Stimulated activated effector memory CD8-positive, alpha-beta T cell treated with anti-CD3 and anti-CD28 coated beads, Interleukin-12 subunit alpha, Interleukin-12 subunit beta, amount 100 ng/mL, for 72 hours (primary cell): ENCODE data around the gene ANXA4.
"Not testable (repeated sequence)": the region's sequence is repeated elsewhere in the genome, so short reads cannot be mapped to it uniquely, and the experiment has no call there.

ENCODE experiments used
- ATAC-seq: fragments of 150-1000 bp; cut with Tn5 transposase; 2 replicates; pipeline ENCODE4 v1.10.0; 2021
- DNase-seq, 2 donors: peaks; one replicate each; pipeline ENCODE4 v3.0.0; 2021 to 2022; ENCODE audit warnings: low spot score in 2 of 2
- H3K27ac Mint-ChIP-seq: one replicate; pipeline ENCODE4 v1.8.0; 2022; ENCODE audit warnings: mild to moderate bottlenecking, mixed read lengths
- H3K36me3 Mint-ChIP-seq: one replicate; pipeline ENCODE4 v1.8.0; 2022; ENCODE audit warnings: mild to moderate bottlenecking, mixed read lengths
- H3K4me1 Mint-ChIP-seq: one replicate; pipeline ENCODE4 v1.8.0; 2022; ENCODE audit warnings: mixed read lengths
- H3K4me3 Mint-ChIP-seq: one replicate; pipeline ENCODE4 v1.8.0; 2022; ENCODE audit warnings: mild to moderate bottlenecking, mixed read lengths
- H3K9me3 Mint-ChIP-seq: one replicate; pipeline ENCODE4 v1.8.0; 2022; ENCODE audit warnings: mixed read lengths

Gene ANXA4

DNA sequence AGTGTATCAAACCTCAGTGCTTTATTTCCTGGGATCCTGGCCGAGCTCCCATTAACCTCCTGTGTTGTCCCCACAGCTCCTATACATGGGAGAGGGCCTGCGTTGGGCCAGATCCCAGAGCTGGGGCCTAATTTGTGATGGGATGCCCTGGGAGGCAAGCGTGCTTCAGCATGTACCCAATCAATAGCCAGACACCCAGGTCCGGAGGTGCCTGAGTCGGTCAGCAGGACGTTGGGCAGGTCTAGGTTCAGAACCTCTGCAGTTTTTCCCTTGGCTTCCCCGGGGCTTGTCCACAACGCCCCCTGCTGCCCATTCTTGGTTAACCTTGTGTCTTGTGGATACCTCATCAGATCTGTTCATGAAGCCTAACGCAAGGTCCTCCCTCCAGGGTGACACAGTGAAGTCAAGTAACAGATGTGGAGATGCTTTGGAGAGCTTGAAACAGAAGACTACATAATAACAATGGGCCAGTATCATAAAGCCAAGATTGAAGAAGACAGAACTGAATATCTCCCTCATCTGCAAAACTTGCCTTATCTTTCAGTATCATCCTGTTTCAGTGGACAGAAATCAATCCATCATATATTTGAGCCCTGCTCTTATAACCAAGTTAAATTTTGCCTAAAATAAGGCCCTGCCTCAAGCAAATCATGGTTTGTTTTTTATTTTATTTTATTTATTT, 27.3 kb upstream of the ANXA4 start:
- H3K27ac Mint-ChIP-seq, H3K9me3 Mint-ChIP-seq, H3K36me3 Mint-ChIP-seq: not testable (repeated sequence)
- Mint-ChIP-seq H3K4me3 (peak overlapping the region; percentile 21), H3K4me1 (peaks cover 25% of the 10 kb centered on the region)
- DNase-seq (peak; percentile 91 to 95), ATAC-seq (peak; percentile 91)

- Mint-ChIP-seq H3K36me3 (no peaks in the 10 kb centered on the region), H3K4me1 (peaks cover 25% of the 10 kb centered on the region), H3K27ac (peak overlapping the region; percentile 71), H3K9me3 (no peaks in the 10 kb centered on the region), H3K4me3 (no peak overlapping the region)
- DNase-seq (no peak), ATAC-seq (peak; percentile 83)
Measured at GRCh38 chr2:69715964-69716363, 26.0 kb upstream of the ANXA4 start.

DNA sequence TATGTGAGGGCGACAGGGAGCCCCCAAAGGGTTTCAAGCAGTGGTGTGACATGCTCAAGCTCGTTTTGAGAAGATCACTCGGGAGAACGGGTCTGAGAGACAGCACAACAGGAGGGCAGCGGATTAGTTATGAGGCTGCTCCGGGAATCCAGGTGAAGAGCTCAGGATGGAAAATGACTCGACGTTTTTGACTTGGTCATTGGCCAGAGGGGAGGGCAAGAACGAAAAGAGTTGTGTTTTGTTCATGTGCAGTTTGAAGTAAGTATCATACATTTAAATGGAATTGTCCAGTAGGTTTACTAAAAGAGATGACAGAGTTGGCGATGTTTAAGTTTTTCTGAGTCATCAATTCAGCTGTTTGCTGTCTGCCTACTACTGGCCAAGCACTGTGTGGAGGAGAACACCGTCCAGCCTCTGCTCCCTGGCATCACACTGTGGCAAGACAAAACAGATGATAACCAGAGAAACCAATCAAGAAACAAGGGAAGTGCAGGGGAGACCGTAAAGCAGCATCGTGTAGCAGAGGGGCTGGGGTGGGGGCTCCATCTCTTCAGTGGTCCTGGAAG, 25.3 kb upstream of the ANXA4 start:
- H3K36me3 Mint-ChIP-seq = no peaks in the 10 kb centered on the region

DNA sequence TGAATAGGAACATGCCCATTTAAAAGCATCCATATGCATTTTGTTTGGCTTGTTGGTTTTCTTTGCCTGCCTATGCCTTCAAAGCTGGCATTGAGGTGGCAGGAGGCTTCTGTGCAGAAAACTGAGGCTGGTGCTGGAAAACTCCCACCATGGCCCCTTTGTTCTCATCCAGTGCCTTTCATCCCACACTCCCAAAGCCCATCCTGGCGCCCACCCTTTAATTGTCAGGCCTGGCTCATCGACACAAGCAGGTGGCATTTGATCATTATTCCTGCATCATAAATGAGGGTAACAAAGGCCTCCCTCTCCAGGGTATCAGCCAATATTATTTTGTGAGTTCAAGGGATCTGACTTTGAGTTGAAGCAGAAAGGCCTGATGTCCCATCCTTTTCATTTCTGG, 24.7 kb upstream of the ANXA4 start:
- H3K4me3 Mint-ChIP-seq = no peak overlapping the region
- no peak for DNase-seq
- H3K36me3 Mint-ChIP-seq = no peaks in the 10 kb centered on the region
- no peak overlapping the region for H3K27ac Mint-ChIP-seq
- peaks cover 19% of the 10 kb centered on the region for H3K4me1 Mint-ChIP-seq
- H3K9me3 Mint-ChIP-seq = no peaks in the 10 kb centered on the region
- no peak for ATAC-seq

More for the DNA sequence above, 25.3 kb upstream of the ANXA4 start:
- Mint-ChIP-seq H3K4me3 (no peak overlapping the region), H3K4me1 (peaks cover 22% of the 10 kb centered on the region), H3K9me3 (no peaks in the 10 kb centered on the region), H3K27ac (peak overlapping the region; percentile 71)
- ATAC-seq (no peak), DNase-seq (no peak)

- ATAC-seq (no peak), DNase-seq (no peak)
- Mint-ChIP-seq H3K4me1 (peaks cover 19% of the 10 kb centered on the region), H3K27ac (no peak overlapping the region), H3K4me3 (no peak overlapping the region), H3K9me3 (no peaks in the 10 kb centered on the region), H3K36me3 (no peaks in the 10 kb centered on the region)
Measured at GRCh38 chr2:69717861-69718273, 24.1 kb upstream of the ANXA4 start.

- no peaks in the 10 kb centered on the region for H3K36me3 Mint-ChIP-seq
- ATAC-seq (no peak), DNase-seq (no peak)
- peaks cover 19% of the 10 kb centered on the region for H3K4me1 Mint-ChIP-seq
- H3K9me3 Mint-ChIP-seq = no peaks in the 10 kb centered on the region
- no peak overlapping the region for H3K27ac Mint-ChIP-seq
- H3K4me3 Mint-ChIP-seq = no peak overlapping the region
Measured at GRCh38 chr2:69718338-69718965, 23.5 kb upstream of the ANXA4 start.

DNA sequence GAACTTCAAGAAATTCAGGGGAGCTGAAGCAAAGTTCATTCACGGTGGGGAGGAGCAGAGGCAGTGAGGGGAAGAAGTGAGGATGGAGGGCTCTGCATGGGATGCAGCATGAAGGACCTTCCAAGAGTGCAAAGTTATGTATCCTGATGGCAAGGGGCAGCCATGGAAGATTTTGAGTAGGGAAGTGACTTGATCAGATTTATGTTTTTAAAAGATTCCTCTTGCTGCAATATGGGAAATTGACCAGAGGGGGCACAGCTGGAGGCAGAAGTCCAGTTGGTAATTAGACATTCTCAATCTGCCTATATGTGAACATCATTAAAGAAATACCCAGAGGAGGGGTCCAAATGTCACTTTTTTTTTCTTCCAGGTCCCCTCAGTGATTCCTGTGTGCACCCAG, 21.5 kb upstream of the ANXA4 start:
- Mint-ChIP-seq H3K9me3 (no peaks in the 10 kb centered on the region), H3K36me3 (no peaks in the 10 kb centered on the region), H3K4me1 (peaks cover 10% of the 10 kb centered on the region), H3K4me3 (no peak overlapping the region), H3K27ac (no peak overlapping the region)
- DNase-seq (no peak), ATAC-seq (no peak)

DNA sequence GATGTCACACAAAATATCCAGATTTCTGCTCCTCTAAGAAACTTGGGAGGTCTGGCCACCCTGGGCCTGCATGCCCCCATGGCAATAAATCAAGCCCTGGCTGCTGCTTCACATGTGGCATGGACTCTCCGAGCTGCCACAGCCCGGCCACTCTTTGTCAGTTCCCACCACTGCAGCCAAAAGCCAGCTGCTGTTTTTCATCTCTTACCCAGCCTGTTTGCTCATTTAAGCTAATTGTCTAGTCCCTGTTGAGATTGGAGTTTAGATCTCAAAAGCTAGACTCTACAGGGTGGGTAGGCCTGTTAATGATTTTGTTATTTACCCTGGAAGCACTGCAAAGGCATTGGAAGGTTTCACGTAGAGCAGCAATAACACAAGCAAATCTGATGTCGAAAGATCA, 20.9 kb upstream of the ANXA4 start:
- no peak overlapping the region for H3K27ac Mint-ChIP-seq
- no peaks in the 10 kb centered on the region for H3K36me3 Mint-ChIP-seq
- H3K9me3 Mint-ChIP-seq = no peaks in the 10 kb centered on the region
- DNase-seq (no peak), ATAC-seq (no peak)
- peaks cover 5% of the 10 kb centered on the region for H3K4me1 Mint-ChIP-seq
- no peak overlapping the region for H3K4me3 Mint-ChIP-seq

DNA sequence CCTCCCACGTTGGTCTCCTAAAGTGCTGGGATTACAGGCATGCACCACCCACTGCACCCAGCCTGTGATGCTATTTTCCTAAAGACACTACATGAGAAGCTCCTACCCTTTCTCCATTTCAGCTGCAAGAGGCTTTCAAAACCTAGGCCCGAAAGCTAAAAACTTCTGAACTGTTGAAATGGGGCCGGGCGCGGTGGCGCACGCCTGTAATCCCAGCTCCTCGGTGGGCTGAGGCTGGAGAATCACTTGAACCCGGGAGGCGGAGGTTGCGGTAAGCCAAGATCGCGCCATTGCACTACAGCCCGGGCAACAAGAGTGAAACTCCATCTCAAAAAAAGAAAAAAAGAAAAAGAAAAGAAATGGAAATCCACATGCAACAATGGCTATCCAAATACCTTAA, 18.1 kb upstream of the ANXA4 start:
- H3K9me3 Mint-ChIP-seq = no peaks in the 10 kb centered on the region
- no peak for ATAC-seq

GRCh38 chr2:69724540-69725159, 17.3 kb upstream of the ANXA4 start:
- no peaks in the 10 kb centered on the region for H3K36me3 Mint-ChIP-seq
- DNase-seq = peak; percentile 87 to 95
- H3K27ac Mint-ChIP-seq = no peak overlapping the region
- peak; percentile 83 for ATAC-seq
- H3K9me3 Mint-ChIP-seq = no peaks in the 10 kb centered on the region
- H3K4me3 Mint-ChIP-seq = peak overlapping the region; percentile 54
- no peaks in the 10 kb centered on the region for H3K4me1 Mint-ChIP-seq

More for the DNA sequence above, 18.1 kb upstream of the ANXA4 start:
- H3K4me3 Mint-ChIP-seq = no peak overlapping the region
- no peak for DNase-seq
- no peak overlapping the region for H3K27ac Mint-ChIP-seq
- H3K36me3 Mint-ChIP-seq = no peaks in the 10 kb centered on the region
- no peaks in the 10 kb centered on the region for H3K4me1 Mint-ChIP-seq

DNA sequence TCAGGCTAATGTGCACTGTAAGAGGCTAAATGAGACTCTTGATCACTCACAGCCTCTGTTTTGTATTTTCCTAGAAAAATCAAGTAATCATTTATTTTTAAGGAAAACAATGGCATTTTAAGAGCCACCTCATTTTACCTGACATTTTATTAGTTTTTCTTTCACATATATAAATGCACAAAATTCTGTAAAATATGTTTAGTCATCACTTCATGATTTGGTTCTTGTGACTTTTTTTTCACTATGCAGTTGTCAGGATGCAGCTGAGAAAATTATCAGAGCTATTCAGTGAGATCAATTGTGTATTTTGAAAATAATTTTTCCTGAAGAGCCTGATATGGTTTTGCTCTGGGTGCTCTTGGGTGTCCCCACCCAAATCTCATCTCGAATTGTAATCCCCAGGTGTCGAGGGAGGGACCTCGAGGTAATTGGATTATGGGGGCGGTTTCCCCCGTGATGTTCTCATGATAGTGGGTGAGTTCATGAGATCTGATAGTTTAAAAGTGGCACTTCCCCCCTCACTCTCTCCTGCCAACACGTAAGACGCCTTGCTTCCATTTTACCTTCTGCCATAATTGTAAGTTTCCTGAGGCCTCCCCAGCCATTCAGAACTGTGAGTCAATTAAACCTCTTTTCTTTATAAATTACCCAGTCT, 16.1 kb upstream of the ANXA4 start:
- ATAC-seq = no peak
- no peaks in the 10 kb centered on the region for H3K36me3 Mint-ChIP-seq

GRCh38 chr2:69729266-69729665, 12.7 kb upstream of the ANXA4 start:
- H3K4me1 Mint-ChIP-seq = no peaks in the 10 kb centered on the region

More for the DNA sequence above, 16.1 kb upstream of the ANXA4 start:
- DNase-seq = no peak
- Mint-ChIP-seq H3K27ac (no peak overlapping the region), H3K4me3 (no peak overlapping the region), H3K4me1 (no peaks in the 10 kb centered on the region), H3K9me3 (no peaks in the 10 kb centered on the region)

GRCh38 chr2:69729781-69730180, 12.2 kb upstream of the ANXA4 start:
- Mint-ChIP-seq H3K9me3 (no peaks in the 10 kb centered on the region), H3K4me1 (no peaks in the 10 kb centered on the region), H3K36me3 (no peaks in the 10 kb centered on the region), H3K4me3 (no peak overlapping the region), H3K27ac (no peak overlapping the region)
- DNase-seq (no peak), ATAC-seq (no peak)

More at GRCh38 chr2:69729266-69729665, 12.7 kb upstream of the ANXA4 start:
- Mint-ChIP-seq H3K36me3 (no peaks in the 10 kb centered on the region), H3K4me3 (no peak overlapping the region), H3K9me3 (no peaks in the 10 kb centered on the region), H3K27ac (no peak overlapping the region)
- ATAC-seq (no peak), DNase-seq (no peak)

- Mint-ChIP-seq H3K4me1 (no peaks in the 10 kb centered on the region), H3K36me3 (no peaks in the 10 kb centered on the region), H3K27ac (no peak overlapping the region), H3K4me3 (no peak overlapping the region), H3K9me3 (no peaks in the 10 kb centered on the region)
- ATAC-seq (no peak), DNase-seq (no peak)
Measured at GRCh38 chr2:69731147-69731970, 10.6 kb upstream of the ANXA4 start.
